Measurements from ENCODE around the gene SLC7A1. TPM values are rescaled to one million over a fixed set of nuclear protein-coding genes. Genes with fewer than 3 reads are reported as not detected.

Gene SLC7A1
- total and polyA plus RNA-seq, 2 of the 4 experiments (the other 2 are of a cell fraction) = 9.7 to 22.3 TPM

DNA sequence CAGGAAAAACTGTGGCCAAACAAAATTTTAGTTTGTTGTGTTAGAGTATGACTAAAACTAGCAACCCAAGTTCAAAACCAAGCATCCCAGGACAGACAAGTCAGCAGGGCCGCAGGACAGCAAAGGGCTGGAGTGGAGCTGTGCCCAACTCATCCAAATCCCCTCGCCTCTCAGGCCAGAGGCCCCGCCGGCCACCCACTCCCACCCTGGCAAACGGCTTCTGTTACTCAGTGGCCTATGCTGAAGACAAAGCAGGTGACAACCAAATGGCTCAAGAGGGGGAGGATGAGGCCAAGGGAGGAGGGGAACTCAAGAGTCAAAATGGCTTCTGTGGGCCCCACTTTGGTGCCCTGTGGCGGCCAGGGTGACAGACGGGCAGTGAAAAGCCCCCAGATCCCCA, 69.7 kb downstream of the SLC7A1 start:
- Histone ChIP-seq H3K23ac (ENCODE audit: low read depth, low read length) (no peak overlapping the region), H4K91ac (ENCODE audit: insufficient read depth, low read depth, low read length) (no peak overlapping the region), H3K79me1 (ENCODE audit: low read depth in 1 of 2, low read length in 2 of 2) (peaks cover 22 to 54% of the 10 kb centered on the region in 2 experiments), H2AK9ac (replicated peaks; ENCODE audit: low read depth, low read length, poor library complexity) (no peak overlapping the region), H3K27ac (ENCODE audit: insufficient read depth, low read length) (no peak overlapping the region), H4K8ac (ENCODE audit: low read depth in 2 of 2, low read length in 2 of 2) (no peak overlapping the region), H2BK20ac (ENCODE audit: low read depth, low read length) (no peak overlapping the region), H3K4ac (ENCODE audit: low read depth, low read length) (no peak overlapping the region), H3K56ac (ENCODE audit: extremely low read depth, insufficient read depth, low read length) (no peak overlapping the region), H3K14ac (replicated peaks; ENCODE audit: low read depth, low read length) (no peak overlapping the region), H3K18ac (ENCODE audit: low read depth, low read length) (no peak overlapping the region), H2AFZ (replicated peaks; ENCODE audit: low read length, poor library complexity) (no peak overlapping the region), H4K20me1 (ENCODE audit: insufficient read depth, low read length) (no peaks in the 10 kb centered on the region), H3K9me1 (ENCODE audit: insufficient read depth, low read length) (peaks cover 11% of the 10 kb centered on the region), H3K4me3 (ENCODE audit: insufficient read depth, low read depth, low read length) (no peak overlapping the region), H3K36me3 (ENCODE audit: control insufficient read depth, insufficient read depth, low read length) (peaks cover 56% of the 10 kb centered on the region), H2BK15ac (ENCODE audit: low read depth, low read length) (no peak overlapping the region), H2BK120ac (ENCODE audit: low read depth, low read length) (no peak overlapping the region), H3K4me2 (ENCODE audit: low read depth, low read length) (no peak overlapping the region), H3K9me3 (ENCODE audit: control insufficient read depth, insufficient read depth, low read length) (no peaks in the 10 kb centered on the region), H3K4me1 (ENCODE audit: control insufficient read depth, insufficient read depth, low read length) (peaks cover 4% of the 10 kb centered on the region), H2BK5ac (ENCODE audit: low read depth, low read length, poor library complexity, severe bottlenecking) (no peak overlapping the region), H2AK5ac (ENCODE audit: low read depth, low read length) (no peak overlapping the region), H3K9ac (ENCODE audit: low read depth, low read length) (no peak overlapping the region), H3K27me3 (ENCODE audit: control insufficient read depth, insufficient read depth, low read length) (no peaks in the 10 kb centered on the region), H4K5ac (ENCODE audit: low read depth, low read length) (no peak overlapping the region)
- 100% methylated on average over 2 of the region's 7 CpGs; no CpG with 5 or more reads in 1 of the 2 experiments for WGBS, 2 experiments (ENCODE audit: extremely low coverage in 2 of 2, insufficient read length in 1 of 2)
- TF ChIP-seq SMC3 (IDR thresholded peaks at IDR 0.05; ENCODE audit: low read depth, low read length) (no peak), RFX5 (IDR thresholded peaks at IDR 0.05; ENCODE audit: low read depth, low read length) (no peak), MAFK (IDR thresholded peaks at IDR 0.05; ENCODE audit: low read depth, low read length) (no peak), MAZ (IDR thresholded peaks at IDR 0.05; ENCODE audit: borderline replicate concordance, low read depth, low read length) (no peak), RAD21 (IDR thresholded peaks at IDR 0.05; ENCODE audit: low read length) (no peak), MXI1 (IDR thresholded peaks at IDR 0.05; ENCODE audit: borderline replicate concordance, low read depth, low read length) (no peak), CEBPB (IDR thresholded peaks at IDR 0.05; ENCODE audit: low read depth, low read length) (no peak), CHD1 (IDR thresholded peaks at IDR 0.05; ENCODE audit: low read depth, low read length) (no peak), BHLHE40 (IDR thresholded peaks at IDR 0.05; ENCODE audit: low read depth, low read length) (no peak), NFE2L2 (IDR thresholded peaks at IDR 0.05; ENCODE audit: low read depth, low read length) (no peak), FOS (IDR thresholded peaks at IDR 0.05; ENCODE audit: low read depth, low read length) (no peak), RCOR1 (IDR thresholded peaks at IDR 0.05; ENCODE audit: insufficient replicate concordance, low read length) (no peak), POLR2A (IDR thresholded peaks at IDR 0.05; ENCODE audit: low read depth, low read length) (no peak)
- TF ChIP-seq, protein P1, sequence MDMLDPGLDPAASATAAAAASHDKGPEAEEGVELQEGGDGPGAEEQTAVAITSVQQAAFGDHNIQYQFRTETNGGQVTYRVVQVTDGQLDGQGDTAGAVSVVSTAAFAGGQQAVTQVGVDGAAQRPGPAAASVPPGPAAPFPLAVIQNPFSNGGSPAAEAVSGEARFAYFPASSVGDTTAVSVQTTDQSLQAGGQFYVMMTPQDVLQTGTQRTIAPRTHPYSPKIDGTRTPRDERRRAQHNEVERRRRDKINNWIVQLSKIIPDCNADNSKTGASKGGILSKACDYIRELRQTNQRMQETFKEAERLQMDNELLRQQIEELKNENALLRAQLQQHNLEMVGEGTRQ (IDR thresholded peaks at IDR 0.05; ENCODE audit: low read depth, low read length) = no peak
- TF ChIP-seq, protein P2, sequence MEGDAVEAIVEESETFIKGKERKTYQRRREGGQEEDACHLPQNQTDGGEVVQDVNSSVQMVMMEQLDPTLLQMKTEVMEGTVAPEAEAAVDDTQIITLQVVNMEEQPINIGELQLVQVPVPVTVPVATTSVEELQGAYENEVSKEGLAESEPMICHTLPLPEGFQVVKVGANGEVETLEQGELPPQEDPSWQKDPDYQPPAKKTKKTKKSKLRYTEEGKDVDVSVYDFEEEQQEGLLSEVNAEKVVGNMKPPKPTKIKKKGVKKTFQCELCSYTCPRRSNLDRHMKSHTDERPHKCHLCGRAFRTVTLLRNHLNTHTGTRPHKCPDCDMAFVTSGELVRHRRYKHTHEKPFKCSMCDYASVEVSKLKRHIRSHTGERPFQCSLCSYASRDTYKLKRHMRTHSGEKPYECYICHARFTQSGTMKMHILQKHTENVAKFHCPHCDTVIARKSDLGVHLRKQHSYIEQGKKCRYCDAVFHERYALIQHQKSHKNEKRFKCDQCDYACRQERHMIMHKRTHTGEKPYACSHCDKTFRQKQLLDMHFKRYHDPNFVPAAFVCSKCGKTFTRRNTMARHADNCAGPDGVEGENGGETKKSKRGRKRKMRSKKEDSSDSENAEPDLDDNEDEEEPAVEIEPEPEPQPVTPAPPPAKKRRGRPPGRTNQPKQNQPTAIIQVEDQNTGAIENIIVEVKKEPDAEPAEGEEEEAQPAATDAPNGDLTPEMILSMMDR (conservative IDR thresholded peaks at IDR 0.05; ENCODE audit: low read depth, low read length) = no peak
- ATAC-seq (ENCODE audit: low read depth) (no peak), DNase-seq (no peak)
- intact Hi-C loops (cut with micrococcal nuclease) = no loop called here
- ChIA-PET CTCF (interaction anchor here (0.7 kb wide), 1 partner anchor 257 kb away, joined by 3 read pairs; no protein-coding TSS in a partner anchor), POLR2A (ENCODE audit: unreplicated experiment) (no interaction called here)
- dilution Hi-C loops (cut with HindIII; ENCODE audit: low sequenced_read_pairs, unreplicated experiment) = no loop called here
- BruUV-seq (replicated peaks) = no TSS peak
- in situ Hi-C loops (cut with MboI; ENCODE audit: low sequenced_read_pairs) = no loop called here
